RCC 7860 (cell line): Measurements from ENCODE around the gene CLMP.
"Not testable (repeated sequence)": the region's sequence is repeated elsewhere in the genome, so short reads cannot be mapped to it uniquely, and the experiment has no call there.

ENCODE experiments used
- DNase-seq: peaks from one replicate; pipeline ENCODE4 v3.0.0-alpha.2; 2015; ENCODE audit warnings: low spot score
- FAIRE-seq: peaks from 2 replicates; lab custom pipeline; 2012; peaks lifted over from hg19 to GRCh38; lab: Jason Lieb, UNC

CLMP gene

GRCh38 chr11:123059041-123059920 is 135.8 kb downstream of the CLMP start:
- not testable (repeated sequence) for FAIRE-seq, DNase-seq

DNA sequence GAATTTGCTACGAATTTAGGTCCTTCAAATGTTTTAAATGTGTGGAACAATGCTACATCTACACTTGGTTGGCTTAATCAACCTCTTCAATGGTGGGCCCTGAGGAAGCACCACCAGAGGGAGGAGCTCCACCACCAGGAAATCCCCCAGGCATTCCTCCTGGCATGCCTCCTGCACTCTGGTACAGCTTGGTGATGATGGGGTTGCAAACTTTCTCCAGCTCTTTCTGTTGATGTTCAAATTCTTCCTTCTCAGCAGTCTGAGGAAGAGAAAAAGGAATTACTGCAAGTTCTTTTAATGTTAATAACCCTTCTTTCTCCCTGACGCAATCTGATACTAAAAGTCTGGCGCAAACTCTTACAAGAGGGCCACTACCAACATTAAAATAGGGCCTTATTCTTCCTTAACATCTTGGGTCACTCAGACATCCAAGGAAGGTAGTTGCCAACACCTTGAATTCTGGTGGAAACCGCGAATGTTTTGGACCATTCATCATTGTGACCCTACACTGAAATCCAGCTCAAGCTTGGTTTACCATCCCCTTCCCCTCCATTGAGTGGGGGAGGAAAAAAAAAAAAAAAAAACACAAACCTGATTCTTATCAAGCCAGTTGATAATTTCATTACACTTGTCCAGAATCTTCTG is 137.3 kb downstream of the CLMP start:
- no peak for DNase-seq
- FAIRE-seq: no peak

GRCh38 chr11:123056835-123057491 is 138.1 kb downstream of the CLMP start:
- DNase-seq (no peak), FAIRE-seq (no peak)

- no peak for DNase-seq
- no peak for FAIRE-seq
These were observed 139.7 kb downstream of the CLMP start for GRCh38 chr11:123055191-123055901.

- peak; percentile 20 for FAIRE-seq
- DNase-seq: peak; percentile 65
These were observed 140.6 kb downstream of the CLMP start for GRCh38 chr11:123054301-123055065.

DNA sequence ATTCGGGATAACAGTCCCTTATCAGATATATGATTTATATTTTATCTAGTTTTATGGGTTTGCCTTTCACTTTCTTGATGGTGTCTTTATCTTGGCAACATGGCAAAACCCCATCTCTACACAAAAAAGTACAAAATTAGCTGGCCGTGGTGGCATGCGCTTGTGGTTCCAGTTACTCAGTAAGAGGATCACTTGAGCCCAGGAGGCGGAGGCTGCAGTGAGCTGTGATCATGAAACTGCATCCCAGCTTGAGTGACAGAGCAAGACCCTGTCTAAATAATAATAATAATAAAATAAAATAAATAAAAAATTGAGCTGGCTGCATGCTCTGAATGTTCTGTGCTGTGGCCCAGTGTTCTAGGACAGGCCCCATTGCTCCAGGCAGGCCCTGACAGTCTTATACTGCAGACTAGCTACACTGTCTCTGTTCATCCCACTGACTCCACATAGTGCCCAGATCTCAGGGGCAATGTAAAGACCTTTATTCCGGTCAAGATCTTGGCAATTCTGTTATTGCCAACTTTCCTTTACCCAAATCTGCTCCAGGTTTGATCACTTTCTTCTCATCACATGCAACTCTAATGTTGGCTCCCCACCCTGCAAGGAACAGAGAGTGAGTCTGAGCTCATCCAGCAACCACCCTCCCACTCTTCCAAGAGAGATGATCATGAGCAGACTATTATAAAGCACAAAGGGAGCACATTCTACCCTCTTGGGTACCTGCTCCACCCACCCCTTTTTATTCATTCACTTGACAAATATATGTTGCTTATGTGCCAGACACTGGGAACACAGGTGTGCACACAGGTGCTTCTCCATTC is 141.9 kb downstream of the CLMP start:
- DNase-seq (no peak), FAIRE-seq (no peak)

DNA sequence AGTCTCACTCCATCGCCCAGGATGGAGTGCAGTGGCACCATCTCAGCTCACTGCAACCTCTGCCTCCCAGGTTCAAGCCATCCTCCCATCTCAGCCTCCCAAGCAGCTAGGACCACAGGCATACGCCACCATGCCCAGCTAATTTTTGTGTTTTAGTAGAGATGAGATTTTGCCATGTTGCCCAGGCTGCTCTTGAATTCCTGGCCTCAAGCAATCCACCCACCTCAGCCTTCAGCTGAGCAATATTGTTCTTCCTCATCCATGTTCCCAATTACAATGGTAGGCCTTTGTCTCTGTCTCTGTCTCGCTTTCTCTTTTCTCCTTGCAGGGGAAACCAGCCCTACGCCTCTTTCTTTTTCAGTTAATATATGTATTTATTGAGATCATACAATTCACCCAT is 143.4 kb downstream of the CLMP start:
- no peak for FAIRE-seq

GRCh38 chr11:123051146-123051545 is 143.9 kb downstream of the CLMP start:
- FAIRE-seq: no peak
- DNase-seq: no peak

More for the DNA sequence above, 143.4 kb downstream of the CLMP start:
- no peak for DNase-seq

DNA sequence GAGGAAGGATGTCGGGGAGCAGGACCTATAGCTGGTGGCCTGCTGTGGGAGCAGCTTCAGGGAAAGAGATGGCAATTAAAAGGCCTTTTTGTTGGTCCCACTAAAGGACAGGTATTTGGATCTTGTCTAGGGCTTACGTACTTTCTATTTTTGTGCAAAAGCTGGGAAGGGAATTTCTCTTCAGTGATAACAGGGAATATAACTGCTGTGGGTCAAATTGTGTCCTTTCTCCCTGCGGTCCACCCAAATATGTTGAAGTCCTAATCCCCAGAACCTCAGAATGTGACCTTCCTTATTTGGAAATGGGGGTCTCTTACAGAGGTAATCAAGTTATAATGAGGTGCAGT is 147.1 kb downstream of the CLMP start:
- DNase-seq: no peak

GRCh38 chr11:123047266-123047946 is 147.6 kb downstream of the CLMP start:
- DNase-seq (no peak), FAIRE-seq (no peak)

More for the DNA sequence above, 147.1 kb downstream of the CLMP start:
- FAIRE-seq: no peak

- no peak for FAIRE-seq
These were observed 148.4 kb downstream of the CLMP start for GRCh38 chr11:123046473-123047259.

DNA sequence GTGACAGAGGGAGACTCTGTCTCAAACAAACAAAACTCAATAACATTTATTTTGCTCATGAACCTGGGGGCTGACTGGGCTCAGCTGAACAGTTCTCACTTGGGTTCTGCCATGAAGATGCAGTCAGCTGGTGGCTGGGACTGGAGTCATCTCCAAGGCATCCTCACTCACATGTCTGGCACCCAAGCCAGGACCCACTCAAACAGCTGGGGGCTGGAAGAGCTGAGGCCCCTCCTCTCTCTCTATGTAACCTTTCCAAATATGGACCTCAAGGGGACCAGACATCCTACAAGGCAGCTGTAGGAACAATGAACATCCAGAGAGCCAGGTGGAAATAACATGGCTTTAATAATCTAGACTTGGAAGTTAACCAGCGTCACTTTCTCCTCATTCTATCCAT is 149.9 kb downstream of the CLMP start:
- no peak for DNase-seq
- FAIRE-seq: no peak

More at GRCh38 chr11:123046473-123047259, 148.4 kb downstream of the CLMP start:
- no peak for DNase-seq

DNA sequence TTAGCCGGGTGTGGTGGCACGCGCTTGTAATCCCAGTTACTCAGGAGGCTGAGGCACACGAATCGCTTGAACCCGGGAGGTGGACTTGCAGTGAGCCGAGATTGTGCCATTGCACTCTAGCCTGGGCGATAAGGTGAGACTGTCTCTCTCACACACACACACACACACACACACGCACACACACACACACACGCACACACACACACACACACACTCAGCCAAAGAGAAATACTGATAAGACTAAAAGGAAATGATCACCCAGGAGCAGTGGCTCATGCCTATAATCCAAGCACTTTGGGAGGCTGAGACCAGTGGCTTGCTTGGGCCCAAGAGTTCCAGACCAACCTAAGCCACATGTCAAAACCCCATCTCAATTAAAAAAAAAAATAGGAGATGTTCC is 153.9 kb downstream of the CLMP start:
- DNase-seq (no peak), FAIRE-seq (no peak)

DNA sequence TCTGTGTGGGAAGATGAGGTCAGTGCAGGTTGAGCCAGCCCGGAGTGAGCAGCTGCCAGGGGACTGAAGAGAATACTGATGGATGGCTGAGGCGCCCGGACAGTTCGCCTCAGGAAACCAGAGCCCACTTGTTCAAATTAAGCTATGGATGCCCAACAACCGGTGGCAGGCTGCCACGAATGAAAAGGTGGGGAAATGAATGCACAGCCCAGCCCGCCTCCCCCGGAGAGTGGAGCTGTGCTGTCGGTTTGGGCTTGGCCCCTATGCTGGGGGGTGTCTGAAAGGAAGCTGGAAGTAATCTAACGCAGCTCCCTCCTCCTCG is 155.0 kb downstream of the CLMP start:
- DNase-seq: no peak
- FAIRE-seq: no peak

- no peak for FAIRE-seq
- no peak for DNase-seq
These were observed 159.2 kb downstream of the CLMP start for GRCh38 chr11:123035831-123036230.

DNA sequence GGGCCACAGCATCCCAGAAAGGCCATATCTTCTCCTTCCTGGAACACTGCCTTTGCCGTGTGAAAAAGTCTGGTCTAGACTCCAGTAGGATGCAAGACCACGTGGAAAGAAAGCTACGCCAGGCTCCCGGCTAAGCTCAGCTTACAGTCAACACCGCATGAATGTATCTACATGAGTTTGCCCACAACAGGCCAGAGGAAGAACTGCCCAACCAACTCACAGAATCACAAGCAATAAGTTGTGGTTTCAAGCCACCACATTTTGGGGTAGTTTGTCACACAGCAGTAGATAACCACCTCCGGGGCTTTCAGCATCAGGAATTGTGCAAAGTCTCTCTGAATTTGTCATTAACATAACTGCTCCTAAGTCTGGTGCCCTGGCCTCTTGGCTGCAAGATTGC is 160.5 kb downstream of the CLMP start:
- DNase-seq (no peak), FAIRE-seq (no peak)

- no peak for DNase-seq
- FAIRE-seq: no peak
These were observed 161.2 kb downstream of the CLMP start for GRCh38 chr11:123033895-123034294.

GRCh38 chr11:123030517-123030916 is 164.5 kb downstream of the CLMP start:
- FAIRE-seq (no peak), DNase-seq (no peak)
